PC-9 (cell line): ENCODE data around the gene PLEKHG5. TPM values are rescaled to one million over a fixed set of nuclear protein-coding genes. Genes with fewer than 3 reads are reported as not detected.
"Not testable (repeated sequence)": the region's sequence is repeated elsewhere in the genome, so short reads cannot be mapped to it uniquely, and the experiment has no call there.

Experiments
- BruUV-seq: library from RNA; stranded (reverse); fragments of 400-500 nt; replicated peaks from 2 replicates; lab custom pipeline; 2021; lab: Mats Ljungman, UMichigan
- CTCF ChIA-PET: fragments of 300-600 bp; sonication (Branson Sonifier 250); formaldehyde crosslinking; loops from one replicate; lab custom pipeline; 2022; ENCODE audit warnings: antibody characterized with exemption; lab: Charles Lee
- POLR2A ChIA-PET: fragments of 300-600 bp; sonication (Branson Sonifier 250); formaldehyde crosslinking; loops from one replicate; lab custom pipeline; 2022; ENCODE audit warnings: antibody characterized with exemption; ENCODE audit not compliant: unreplicated experiment; lab: Charles Lee
- DNase-seq, 2 experiments: peaks; one replicate each; pipeline versions ENCODE4 v3.0.0 to v3.0.0-alpha.2; 2015 to 2022; ENCODE audit warnings: mixed read lengths in 1 of 2
- H2AFZ ChIP-seq: fragments of 200-600 bp; sonication (generic); 2 replicates; pipeline ENCODE4 v1.8.1; 2017; ENCODE audit warnings: antibody characterized with exemption
- H3F3A ChIP-seq: fragments of 200-600 bp; sonication (generic); 2 replicates; pipeline ENCODE4 v1.8.1; 2017; ENCODE audit warnings: antibody characterized with exemption, mild to moderate bottlenecking, low read depth; ENCODE audit not compliant: insufficient read depth
- H3K27ac ChIP-seq: fragments of 200-600 bp; sonication (generic); 2 replicates; pipeline ENCODE4 v1.6.1; 2016; ENCODE audit warnings: mixed run types
- H3K27me3 ChIP-seq: fragments of 200-600 bp; sonication (generic); 2 replicates; pipeline ENCODE4 v1.6.1; 2016; ENCODE audit warnings: low read depth, mixed run types; ENCODE audit not compliant: insufficient read depth
- H3K36me3 ChIP-seq: fragments of 200-600 bp; sonication (generic); 2 replicates; pipeline ENCODE4 v1.6.1; 2016; ENCODE audit warnings: low read depth, mixed run types
- H3K4me1 ChIP-seq: fragments of 200-600 bp; sonication (generic); replicated peaks from 2 replicates; pipeline ENCODE4 v1.6.1; 2016; ENCODE audit warnings: mixed run types; ENCODE audit not compliant: insufficient read depth
- H3K4me2 ChIP-seq: fragments of 200-600 bp; sonication (generic); 2 replicates; pipeline ENCODE4 v1.6.1; 2017; ENCODE audit warnings: mixed run types
- H3K4me3 ChIP-seq: fragments of 200-600 bp; sonication (generic); 2 replicates; pipeline ENCODE4 v1.6.1; 2016; ENCODE audit warnings: mixed run types
- H3K79me2 ChIP-seq: fragments of 200-600 bp; sonication (generic); 2 replicates; pipeline ENCODE4 v1.6.1; 2017; ENCODE audit warnings: low read depth, mixed run types
- H3K9me2 ChIP-seq: fragments of 200-600 bp; sonication (generic); 2 replicates; pipeline ENCODE4 v1.8.1; 2017; ENCODE audit warnings: mild to moderate bottlenecking; ENCODE audit not compliant: insufficient read depth
- H3K9me3 ChIP-seq: fragments of 200-600 bp; sonication (generic); 2 replicates; pipeline ENCODE4 v1.8.1; 2016; ENCODE audit warnings: low read depth; ENCODE audit not compliant: insufficient read depth
- H4K20me1 ChIP-seq: fragments of 200-600 bp; sonication (generic); 2 replicates; pipeline ENCODE4 v1.8.1; 2017; ENCODE audit not compliant: insufficient read depth
- EZH2 ChIP-seq: fragments of 200-600 bp; sonication (generic); IDR thresholded peaks from 2 replicates; pipeline ENCODE4 v1.8.0; 2017; ENCODE audit warnings: antibody characterized with exemption, low read depth
- intact Hi-C: fragments of 100-400 bp; cut with micrococcal nuclease; formaldehyde crosslinking; loops from one replicate; pipeline ENCODE4 v1.10.0; 2022; ENCODE audit not compliant: unreplicated experiment
- total RNA-seq: library from RNA; stranded (reverse); gene quantifications from 2 replicates; pipeline ENCODE4 v1.2.3, GENCODE V29; 2021
- TF ChIP-seq, protein P1 (sequence below): fragments of 200-600 bp; sonication (generic); conservative IDR thresholded peaks from 2 replicates; pipeline ENCODE4 v1.6.1; 2017; ENCODE audit warnings: mixed run types, antibody characterized with exemption, mild to moderate bottlenecking, moderate library complexity

The PLEKHG5 gene
- total RNA-seq, 1 experiment from 2014 or later = 11.3 TPM

DNA sequence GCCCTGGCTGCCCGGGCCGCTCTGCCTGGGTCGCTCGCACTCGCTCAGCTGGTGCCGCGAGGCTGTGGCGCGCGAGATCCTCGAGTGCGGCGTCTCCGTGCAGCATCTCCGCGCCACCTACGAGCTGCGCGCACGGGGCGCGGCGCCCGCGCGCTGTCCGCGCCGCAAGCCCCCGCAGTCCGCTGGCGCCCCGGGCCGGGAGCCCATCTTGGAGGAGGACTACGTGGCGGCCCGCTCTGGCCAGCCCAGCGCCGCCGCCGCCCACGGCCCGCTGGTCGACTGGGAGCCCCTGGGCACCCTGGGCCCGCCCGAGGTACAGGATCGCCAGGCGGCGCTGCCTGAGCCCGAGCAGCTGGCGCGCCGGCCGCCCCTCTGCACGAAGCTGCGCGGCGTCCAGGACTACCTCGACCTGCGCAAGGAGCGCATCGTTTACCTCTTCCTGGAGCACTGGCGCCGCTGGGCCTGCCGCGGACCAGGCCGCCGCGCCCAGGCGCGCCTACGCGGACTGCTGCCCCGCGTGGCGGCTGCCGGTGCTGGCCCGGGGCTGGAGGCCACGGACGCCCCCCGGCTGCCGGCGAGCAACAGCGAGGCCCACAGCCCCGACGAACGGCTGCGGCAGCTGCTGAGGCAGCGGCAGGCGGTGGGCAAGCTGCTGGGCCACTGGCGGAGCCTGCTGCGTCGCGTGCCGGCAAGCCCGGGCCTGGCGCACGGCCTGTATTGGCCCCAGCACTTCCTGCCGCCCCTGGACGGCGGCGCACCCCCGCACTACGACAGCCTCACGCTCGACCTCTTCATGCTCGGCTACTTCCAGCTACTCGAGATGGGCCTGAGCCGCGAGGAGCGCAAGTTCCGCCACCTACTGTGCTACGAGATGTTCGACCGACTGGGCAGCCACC lies 36.4 kb downstream of the PLEKHG5 start:
- Histone ChIP-seq H2AFZ (no peak overlapping the region), H3K9me2 (no peaks in the 10 kb centered on the region)
- CTCF ChIA-PET = no interaction called here

DNA sequence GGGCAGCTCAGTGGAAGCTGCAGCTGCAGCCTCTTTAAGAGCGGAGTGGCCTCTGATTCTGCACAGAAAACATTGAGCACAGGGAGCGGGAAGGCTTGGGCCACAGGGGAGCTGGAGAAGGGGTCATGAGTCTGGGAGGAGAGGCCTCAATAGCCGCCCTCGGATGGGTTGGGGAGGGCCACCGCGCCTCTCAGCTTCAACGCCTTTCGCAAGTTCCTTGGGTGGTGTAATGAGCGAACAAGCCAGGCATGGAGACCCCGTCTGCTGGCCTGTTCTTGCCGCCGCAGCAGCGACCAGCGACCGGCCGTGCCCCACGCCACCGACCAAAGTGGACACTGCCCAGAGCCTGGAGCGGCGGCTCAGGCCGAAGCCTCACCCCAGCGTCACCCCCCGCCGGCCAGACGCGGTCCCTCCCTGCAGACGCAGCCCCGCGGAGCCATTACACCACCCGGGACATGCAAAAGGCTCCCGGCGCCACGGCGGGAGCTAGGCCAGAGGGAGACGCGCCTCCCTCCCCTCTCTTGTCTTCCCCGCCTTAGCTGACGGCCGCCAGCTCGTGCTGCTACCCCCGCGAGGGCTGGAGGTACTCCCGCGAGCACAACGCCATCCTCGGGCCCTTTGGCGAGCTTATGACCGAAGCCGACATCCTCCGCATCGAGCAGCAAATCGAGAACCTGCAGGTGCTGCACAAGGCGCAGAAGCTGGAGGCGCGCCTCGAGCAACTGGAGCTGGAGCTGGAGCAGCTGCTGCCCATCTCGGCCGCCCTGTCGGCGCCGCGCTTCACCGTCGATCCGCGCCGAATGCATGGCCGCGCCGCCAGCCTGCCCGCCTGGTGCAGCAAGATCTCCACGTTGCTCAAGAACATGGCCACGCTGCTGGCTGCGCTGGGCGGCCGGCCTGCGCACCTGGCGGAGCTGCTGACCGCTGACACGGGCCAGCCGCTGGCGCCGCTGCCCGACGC lies 37.3 kb downstream of the PLEKHG5 start:
- H4K20me1 ChIP-seq, H3K9me3 ChIP-seq, H3K4me1 ChIP-seq, BruUV-seq, CTCF ChIA-PET, H3K36me3 ChIP-seq, H3K27me3 ChIP-seq, H3K4me2 ChIP-seq, H3F3A ChIP-seq, H2AFZ ChIP-seq, DNase-seq, H3K27ac ChIP-seq, H3K79me2 ChIP-seq, intact Hi-C loops, H3K4me3 ChIP-seq, H3K9me2 ChIP-seq, POLR2A ChIA-PET: not testable (repeated sequence)

More for the DNA sequence above, 36.4 kb downstream of the PLEKHG5 start:
- H3F3A ChIP-seq = no peaks in the 10 kb centered on the region
- no peaks in the 10 kb centered on the region for H3K27me3 ChIP-seq
- H3K4me3 ChIP-seq = no peak overlapping the region
- intact Hi-C loops = no loop called here
- no peaks in the 10 kb centered on the region for H3K36me3 ChIP-seq
- TF ChIP-seq, protein P1, sequence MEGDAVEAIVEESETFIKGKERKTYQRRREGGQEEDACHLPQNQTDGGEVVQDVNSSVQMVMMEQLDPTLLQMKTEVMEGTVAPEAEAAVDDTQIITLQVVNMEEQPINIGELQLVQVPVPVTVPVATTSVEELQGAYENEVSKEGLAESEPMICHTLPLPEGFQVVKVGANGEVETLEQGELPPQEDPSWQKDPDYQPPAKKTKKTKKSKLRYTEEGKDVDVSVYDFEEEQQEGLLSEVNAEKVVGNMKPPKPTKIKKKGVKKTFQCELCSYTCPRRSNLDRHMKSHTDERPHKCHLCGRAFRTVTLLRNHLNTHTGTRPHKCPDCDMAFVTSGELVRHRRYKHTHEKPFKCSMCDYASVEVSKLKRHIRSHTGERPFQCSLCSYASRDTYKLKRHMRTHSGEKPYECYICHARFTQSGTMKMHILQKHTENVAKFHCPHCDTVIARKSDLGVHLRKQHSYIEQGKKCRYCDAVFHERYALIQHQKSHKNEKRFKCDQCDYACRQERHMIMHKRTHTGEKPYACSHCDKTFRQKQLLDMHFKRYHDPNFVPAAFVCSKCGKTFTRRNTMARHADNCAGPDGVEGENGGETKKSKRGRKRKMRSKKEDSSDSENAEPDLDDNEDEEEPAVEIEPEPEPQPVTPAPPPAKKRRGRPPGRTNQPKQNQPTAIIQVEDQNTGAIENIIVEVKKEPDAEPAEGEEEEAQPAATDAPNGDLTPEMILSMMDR = no peak
- no peak for TF ChIP-seq EZH2
- no peak overlapping the region for H3K27ac ChIP-seq
- H3K4me2 ChIP-seq = no peak overlapping the region
- no peaks in the 10 kb centered on the region for H4K20me1 ChIP-seq
- H3K4me1 ChIP-seq = no peaks in the 10 kb centered on the region
- H3K79me2 ChIP-seq = no peaks in the 10 kb centered on the region
- no peaks in the 10 kb centered on the region for H3K9me3 ChIP-seq
- POLR2A ChIA-PET = no interaction called here
- BruUV-seq = no TSS peak
- DNase-seq = no peak

DNA sequence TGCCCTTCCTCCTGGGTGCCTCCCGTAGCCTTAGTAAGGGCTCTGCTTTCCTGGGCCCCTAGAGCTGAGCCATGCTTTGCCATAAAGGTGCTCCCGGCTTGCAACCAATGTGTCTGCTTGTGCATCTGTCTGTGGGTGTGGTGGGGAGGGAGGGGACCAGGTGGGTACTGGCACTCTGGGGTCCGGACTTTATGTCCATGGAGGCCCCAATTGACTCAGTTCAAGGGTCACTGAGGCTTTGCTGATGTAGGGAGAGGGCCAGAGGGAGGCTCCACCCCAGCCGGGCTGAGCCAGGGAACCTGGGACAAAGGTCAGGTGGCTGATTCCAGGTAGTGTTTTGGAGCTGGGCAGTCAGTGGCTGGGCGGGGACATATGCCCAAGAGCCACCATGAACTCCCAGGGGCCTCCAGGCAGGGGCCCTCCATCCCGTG lies 40.5 kb downstream of the PLEKHG5 start:
- no peaks in the 10 kb centered on the region for H4K20me1 ChIP-seq
- no peak overlapping the region for H3K4me2 ChIP-seq
- no peak overlapping the region for H3K4me3 ChIP-seq
- H2AFZ ChIP-seq = no peak overlapping the region
- BruUV-seq = no TSS peak
- no peak overlapping the region for H3K27ac ChIP-seq
- no peaks in the 10 kb centered on the region for H3F3A ChIP-seq
- no peaks in the 10 kb centered on the region for H3K36me3 ChIP-seq
- no peaks in the 10 kb centered on the region for H3K27me3 ChIP-seq
- TF ChIP-seq EZH2 = no peak
- TF ChIP-seq, protein P1 = no peak
- POLR2A ChIA-PET = no interaction called here
- H3K4me1 ChIP-seq = no peaks in the 10 kb centered on the region
- CTCF ChIA-PET = interaction anchor here (0.6 kb wide), 1 partner anchor 13 kb away, joined by 3 read pairs; no protein-coding TSS in a partner anchor
- DNase-seq = no peak
- no peaks in the 10 kb centered on the region for H3K9me3 ChIP-seq
- intact Hi-C loops = no loop called here
- H3K9me2 ChIP-seq = no peaks in the 10 kb centered on the region
- H3K79me2 ChIP-seq = no peaks in the 10 kb centered on the region

DNA sequence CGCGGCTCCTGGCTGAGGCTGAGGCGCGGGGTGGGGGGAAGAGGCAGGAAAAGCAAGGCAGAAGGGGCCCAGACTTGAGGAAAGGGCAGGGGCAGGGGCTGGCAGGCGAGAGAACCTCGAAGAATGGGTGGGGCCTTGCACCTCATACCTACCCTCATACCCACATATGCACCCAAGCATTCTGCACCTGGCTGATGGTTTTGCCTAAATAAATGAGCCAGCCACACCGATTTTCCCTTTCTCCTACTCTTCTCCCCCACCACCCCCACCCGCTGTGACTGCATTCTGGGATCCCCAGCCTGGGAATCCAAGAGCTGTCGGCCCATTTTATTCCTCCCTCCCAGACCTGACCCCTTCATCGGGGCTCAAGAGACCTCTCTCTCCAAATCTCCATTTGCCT lies 41.0 kb downstream of the PLEKHG5 start:
- H3K9me2 ChIP-seq, H3F3A ChIP-seq, H3K4me2 ChIP-seq, DNase-seq, H4K20me1 ChIP-seq, intact Hi-C loops, H3K4me1 ChIP-seq, H3K4me3 ChIP-seq, H3K79me2 ChIP-seq, BruUV-seq, H3K9me3 ChIP-seq, H2AFZ ChIP-seq, POLR2A ChIA-PET, H3K27ac ChIP-seq, H3K36me3 ChIP-seq, H3K27me3 ChIP-seq: not testable (repeated sequence)
- CTCF ChIA-PET = interaction anchor here (0.5 to 0.6 kb wide), 2 partner anchors 13 to 68 kb away, joined by 3 to 4 read pairs; no protein-coding TSS in a partner anchor
